ENCODE results near the gene DSTN.

DNA sequence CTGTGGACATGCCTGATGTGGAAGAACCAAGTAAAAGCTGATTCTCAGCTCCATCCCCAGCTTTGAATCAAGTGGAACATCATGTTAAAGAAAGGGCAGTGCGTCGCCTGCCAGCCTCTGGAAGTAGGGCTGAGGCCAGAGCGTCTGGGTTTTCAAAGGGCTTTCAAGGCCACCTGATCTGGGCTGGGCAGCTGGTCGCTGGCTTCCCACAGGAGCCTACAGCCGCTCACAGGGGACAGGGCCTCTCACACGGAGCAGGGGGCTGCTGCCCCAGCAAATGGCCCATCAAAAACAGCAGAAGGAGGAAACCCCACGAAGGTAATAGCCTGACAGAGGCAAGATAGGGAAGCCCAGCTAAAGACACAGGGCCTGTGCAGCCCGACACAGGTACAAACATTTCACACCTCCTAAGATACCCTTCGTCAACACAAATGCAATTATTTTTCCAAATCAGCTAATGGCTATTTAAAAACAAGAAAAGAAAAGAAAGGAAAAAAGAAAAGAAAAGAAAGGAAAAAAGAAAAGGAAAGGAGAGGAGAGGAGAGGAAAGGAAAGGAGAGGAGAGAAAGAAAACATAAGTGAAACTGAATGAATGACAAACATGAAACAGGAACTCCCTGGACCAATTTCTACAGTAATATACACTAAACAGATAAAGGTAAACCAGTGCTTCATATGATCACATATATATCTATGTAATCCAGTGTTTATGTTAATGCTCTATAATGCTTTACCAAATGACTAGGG, 87.4 kb downstream of the DSTN start:
- TF ChIP-seq, protein P1, sequence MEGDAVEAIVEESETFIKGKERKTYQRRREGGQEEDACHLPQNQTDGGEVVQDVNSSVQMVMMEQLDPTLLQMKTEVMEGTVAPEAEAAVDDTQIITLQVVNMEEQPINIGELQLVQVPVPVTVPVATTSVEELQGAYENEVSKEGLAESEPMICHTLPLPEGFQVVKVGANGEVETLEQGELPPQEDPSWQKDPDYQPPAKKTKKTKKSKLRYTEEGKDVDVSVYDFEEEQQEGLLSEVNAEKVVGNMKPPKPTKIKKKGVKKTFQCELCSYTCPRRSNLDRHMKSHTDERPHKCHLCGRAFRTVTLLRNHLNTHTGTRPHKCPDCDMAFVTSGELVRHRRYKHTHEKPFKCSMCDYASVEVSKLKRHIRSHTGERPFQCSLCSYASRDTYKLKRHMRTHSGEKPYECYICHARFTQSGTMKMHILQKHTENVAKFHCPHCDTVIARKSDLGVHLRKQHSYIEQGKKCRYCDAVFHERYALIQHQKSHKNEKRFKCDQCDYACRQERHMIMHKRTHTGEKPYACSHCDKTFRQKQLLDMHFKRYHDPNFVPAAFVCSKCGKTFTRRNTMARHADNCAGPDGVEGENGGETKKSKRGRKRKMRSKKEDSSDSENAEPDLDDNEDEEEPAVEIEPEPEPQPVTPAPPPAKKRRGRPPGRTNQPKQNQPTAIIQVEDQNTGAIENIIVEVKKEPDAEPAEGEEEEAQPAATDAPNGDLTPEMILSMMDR (IDR thresholded peaks at IDR 0.05) = no peak
- no peak for TF ChIP-seq POLR2A (IDR thresholded peaks at IDR 0.05)
